ENCODE results near the gene PRM2.

PRM2 gene

GRCh38 chr16:11264155-11264832, 12.0 kb downstream of the PRM2 start:
- no peak for DNase-seq (ENCODE audit: low read depth in 3 of 3, low spot score in 1 of 3)

- DNase-seq (ENCODE audit: low read depth in 3 of 3, low spot score in 1 of 3): peak in 1 of 3 donors; percentile 22
Observed at GRCh38 chr16:11263737-11264136, 12.5 kb downstream of the PRM2 start.

GRCh38 chr16:11262915-11263314, 13.4 kb downstream of the PRM2 start:
- no peak for DNase-seq (ENCODE audit: low read depth in 3 of 3, low spot score in 1 of 3)

GRCh38 chr16:11260596-11260966, 15.7 kb downstream of the PRM2 start:
- DNase-seq (ENCODE audit: low read depth in 3 of 3, low spot score in 1 of 3): no peak

GRCh38 chr16:11259655-11260595, 16.4 kb downstream of the PRM2 start:
- no peak for DNase-seq (ENCODE audit: low read depth in 3 of 3, low spot score in 1 of 3)

- DNase-seq (ENCODE audit: low read depth in 3 of 3, low spot score in 1 of 3): no peak
Observed at GRCh38 chr16:11258553-11259492, 17.5 kb downstream of the PRM2 start.

GRCh38 chr16:11257131-11257938, 18.9 kb downstream of the PRM2 start:
- DNase-seq (ENCODE audit: low read depth in 3 of 3, low spot score in 1 of 3): no peak

GRCh38 chr16:11256661-11257130, 19.6 kb downstream of the PRM2 start:
- no peak for DNase-seq (ENCODE audit: low read depth in 3 of 3, low spot score in 1 of 3)

- DNase-seq (ENCODE audit: low read depth in 3 of 3, low spot score in 1 of 3): peak; percentile 75 to 90 (median 87)
Observed at GRCh38 chr16:11255737-11256660, 20.3 kb downstream of the PRM2 start, which contains the start of gene SOCS1. Gene SOCS1 (minus strand): TSS chr16:11256204. CDS start chr16:11255478, 726 bp downstream.

GRCh38 chr16:11254913-11255736, 21.2 kb downstream of the PRM2 start:
- peak in 1 of 3 donors; percentile 46 for DNase-seq (ENCODE audit: low read depth in 3 of 3, low spot score in 1 of 3)

- DNase-seq (ENCODE audit: low read depth in 3 of 3, low spot score in 1 of 3): no peak
Observed at GRCh38 chr16:11253995-11254912, 22.0 kb downstream of the PRM2 start.

GRCh38 chr16:11253009-11253994, 23.0 kb downstream of the PRM2 start:
- no peak for DNase-seq (ENCODE audit: low read depth in 3 of 3, low spot score in 1 of 3)

- DNase-seq (ENCODE audit: low read depth in 3 of 3, low spot score in 1 of 3): no peak
Observed at GRCh38 chr16:11252482-11252931, 23.8 kb downstream of the PRM2 start.

- peak; percentile 60 to 66 (median 65) for DNase-seq (ENCODE audit: low read depth in 3 of 3, low spot score in 1 of 3)
Observed at GRCh38 chr16:11251525-11252481, 24.5 kb downstream of the PRM2 start.

All from stimulated activated CD4-positive, alpha-beta T cell treated with anti-CD3 and anti-CD28 coated beads, TNF-alpha, amount 100 ng/mL, for 1 hour (primary cell).